CD4-positive, alpha-beta T cell treated with Interleukin-15 for 4 hours (primary cell): ENCODE measurements around the gene FST.

Experiments used
- DNase-seq: peaks from one replicate; pipeline ENCODE4 v3.0.0-alpha.2; 2020; ENCODE audit warnings: low spot score

Gene FST

DNA sequence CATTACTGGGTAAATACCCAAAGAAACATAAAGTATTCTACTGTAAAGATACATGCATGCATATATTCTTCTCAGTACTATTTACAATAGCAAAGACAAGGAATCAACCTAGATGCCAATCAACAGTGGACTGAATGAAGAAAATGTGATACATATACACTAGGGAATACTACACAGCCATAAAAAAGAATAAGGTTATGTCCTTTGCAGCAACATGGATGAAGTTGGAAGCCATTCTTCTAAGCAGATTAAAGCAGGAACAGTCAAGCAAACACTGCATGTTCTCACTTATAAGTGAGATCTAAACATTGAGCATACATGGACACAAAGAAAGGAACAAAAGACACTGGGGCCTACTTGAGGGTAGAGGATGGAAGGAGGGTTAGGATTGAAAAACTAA, 40.4 kb downstream of the FST start:
- DNase-seq, result no peak
